Ammon's horn (tissue), 1 donor: ENCODE results near the gene CTBP2.
A peak's percentile ranks its signal among the peaks of the same experiment; 100 is the strongest.
"Not testable (repeated sequence)": the region's sequence is repeated elsewhere in the genome, so short reads cannot be mapped to it uniquely, and the experiment has no call there.

Experiments used
- DNase-seq: peaks from one replicate; pipeline ENCODE4 v3.0.0-alpha.2; 2016; ENCODE audit warnings: low spot score

Gene CTBP2

GRCh38 chr10:125087191-125087896 is 73.0 kb downstream of the CTBP2 start:
- no peak for DNase-seq

GRCh38 chr10:125086691-125087090 is 73.7 kb downstream of the CTBP2 start:
- no peak for DNase-seq

- peak; percentile 39 for DNase-seq
Measured at GRCh38 chr10:125085258-125086054, 74.9 kb downstream of the CTBP2 start.

- DNase-seq, result peak; percentile 44
Measured at GRCh38 chr10:125084614-125085257, 75.6 kb downstream of the CTBP2 start.

GRCh38 chr10:125084191-125084613 is 76.2 kb downstream of the CTBP2 start:
- no peak for DNase-seq

GRCh38 chr10:125083576-125083920 is 76.8 kb downstream of the CTBP2 start:
- no peak for DNase-seq

- no peak for DNase-seq
Measured at GRCh38 chr10:125082881-125083575, 77.3 kb downstream of the CTBP2 start.

- DNase-seq, result not testable (repeated sequence)
Measured at GRCh38 chr10:125082471-125082870, 77.9 kb downstream of the CTBP2 start.

- no peak for DNase-seq
Measured at GRCh38 chr10:125081931-125082330, 78.4 kb downstream of the CTBP2 start.

- no peak for DNase-seq
Measured at GRCh38 chr10:125080984-125081383, 79.4 kb downstream of the CTBP2 start.

- DNase-seq, result no peak
Measured at GRCh38 chr10:125080296-125080695, 80.1 kb downstream of the CTBP2 start.

GRCh38 chr10:125079091-125079600 is 81.2 kb downstream of the CTBP2 start:
- DNase-seq, result no peak

GRCh38 chr10:125076891-125077541 is 83.3 kb downstream of the CTBP2 start:
- DNase-seq, result no peak

- no peak for DNase-seq
Measured at GRCh38 chr10:125076121-125076825, 84.1 kb downstream of the CTBP2 start.

GRCh38 chr10:125073996-125074395 is 86.4 kb downstream of the CTBP2 start:
- no peak for DNase-seq

- peak; percentile 57 for DNase-seq
Measured at GRCh38 chr10:125072794-125073193, 87.6 kb downstream of the CTBP2 start.

- DNase-seq, result no peak
Measured at GRCh38 chr10:125071008-125071407, 89.4 kb downstream of the CTBP2 start.

- DNase-seq, result no peak
Measured at GRCh38 chr10:125068406-125068805, 92.0 kb downstream of the CTBP2 start.

GRCh38 chr10:125067764-125068163 is 92.6 kb downstream of the CTBP2 start:
- no peak for DNase-seq

GRCh38 chr10:125066764-125067450 is 93.5 kb downstream of the CTBP2 start:
- no peak for DNase-seq
